CD4-positive, alpha-beta T cell (primary cell): Measurements from ENCODE around the gene GNE. TPM values are rescaled to one million over a fixed set of nuclear protein-coding genes. Genes with fewer than 3 reads are reported as not detected.

Experiments
- ATAC-seq: fragments of 200-7000 bp; cut with Tn5 transposase; one replicate; pipeline ENCODE4 v1.10.0; 2022; ENCODE audit warnings: mild to moderate bottlenecking; ENCODE audit not compliant: poor library complexity
- CTCF ChIA-PET: fragments of 350-600 bp; sonication (Branson Sonifier 250); formaldehyde crosslinking; loops from one replicate; lab custom pipeline; 2021; ENCODE audit warnings: antibody characterized with exemption, inconsistent platforms; lab: Charles Lee
- POLR2A ChIA-PET: fragments of 350-600 bp; sonication (Branson Sonifier 250); formaldehyde crosslinking; loops from one replicate; lab custom pipeline; 2021; ENCODE audit warnings: antibody characterized with exemption, inconsistent platforms; lab: Charles Lee
- DNase-seq, 14 experiments: peaks; one replicate each; pipeline ENCODE4 v3.0.0-alpha.2; 2013 to 2020; ENCODE audit warnings: mixed read lengths in 2 of 14
- H3K27ac ChIP-seq, 2 donors: one replicate each; pipeline versions ENCODE4 v1.5.1 to v1.7.0; 2013; ENCODE audit warnings: low read length in 2 of 2, low read depth in 1 of 2, mild to moderate bottlenecking in 1 of 2
- H3K27me3 ChIP-seq, 2 experiments: 1 replicate in 1 of 2; 2 replicates in 1 of 2; pipeline versions ENCODE4 v1.6.1 to v1.7.0; 2013; ENCODE audit warnings: low read length in 2 of 2, control low read depth in 1 of 2, mild to moderate bottlenecking in 1 of 2, moderate library complexity in 1 of 2; ENCODE audit not compliant: insufficient read depth in 2 of 2, control insufficient read depth in 1 of 2
- H3K36me3 ChIP-seq: one replicate; pipeline ENCODE4 v1.6.1; 2013; ENCODE audit warnings: low read length, control low read depth; ENCODE audit not compliant: insufficient read depth
- H3K4me1 ChIP-seq: one replicate; pipeline ENCODE4 v1.6.1; 2013; ENCODE audit warnings: low read length, control low read depth; ENCODE audit not compliant: insufficient read depth
- H3K4me3 ChIP-seq: one replicate; pipeline ENCODE4 v1.5.1; 2013; ENCODE audit warnings: mild to moderate bottlenecking, low read length, moderate library complexity
- H3K9me3 ChIP-seq, 2 experiments: 1 replicate in 1 of 2; 2 replicates in 1 of 2; pipeline versions ENCODE4 v1.6.1 to v1.7.0; 2013; ENCODE audit warnings: low read length in 2 of 2, mild to moderate bottlenecking in 2 of 2, control low read depth in 1 of 2, moderate library complexity in 1 of 2; ENCODE audit not compliant: control insufficient read depth in 1 of 2, insufficient read depth in 1 of 2
- H3K27ac Mint-ChIP-seq: one replicate; pipeline ENCODE4 v1.8.0; 2020; ENCODE audit warnings: mixed read lengths
- H3K27me3 Mint-ChIP-seq: one replicate; pipeline ENCODE4 v1.8.0; 2021; ENCODE audit warnings: mixed read lengths
- H3K36me3 Mint-ChIP-seq: one replicate; pipeline ENCODE4 v1.8.0; 2021; ENCODE audit warnings: low read depth, mixed read lengths
- H3K4me1 Mint-ChIP-seq: one replicate; pipeline ENCODE4 v1.8.0; 2021; ENCODE audit warnings: low read depth, mixed read lengths
- H3K4me3 Mint-ChIP-seq: one replicate; pipeline ENCODE4 v1.8.0; 2020; ENCODE audit warnings: mild to moderate bottlenecking, mixed read lengths
- H3K9me3 Mint-ChIP-seq: one replicate; pipeline ENCODE4 v1.8.0; 2020; ENCODE audit warnings: mixed read lengths
- intact Hi-C, 2 experiments: fragments of 100-400 bp; cut with DNase I in 1 of 2; cut with micrococcal nuclease in 1 of 2; formaldehyde crosslinking; loops; one replicate each; pipeline versions ENCODE4 v1.15.1 to v1.9.0; 2023 to 2025; cut with DNase I, micrococcal nuclease
- total RNA-seq, 174 experiments: library from RNA in 2 of 174; stranded (reverse) in 2 of 174; gene quantifications; one replicate each; pipeline ENCODE4 v1.2.3 and lab custom pipeline; 2021 to 2026
- TF ChIP-seq, protein P1 (sequence below): fragments of 200-600 bp; IDR thresholded peaks from one replicate; pipeline ENCODE4 v1.8.0; 2022; ENCODE audit warnings: antibody characterized with exemption, mild to moderate bottlenecking

The GNE gene
- total RNA-seq, 2 experiments from 2014 or later, result 12.5 to 14.6 TPM

DNA sequence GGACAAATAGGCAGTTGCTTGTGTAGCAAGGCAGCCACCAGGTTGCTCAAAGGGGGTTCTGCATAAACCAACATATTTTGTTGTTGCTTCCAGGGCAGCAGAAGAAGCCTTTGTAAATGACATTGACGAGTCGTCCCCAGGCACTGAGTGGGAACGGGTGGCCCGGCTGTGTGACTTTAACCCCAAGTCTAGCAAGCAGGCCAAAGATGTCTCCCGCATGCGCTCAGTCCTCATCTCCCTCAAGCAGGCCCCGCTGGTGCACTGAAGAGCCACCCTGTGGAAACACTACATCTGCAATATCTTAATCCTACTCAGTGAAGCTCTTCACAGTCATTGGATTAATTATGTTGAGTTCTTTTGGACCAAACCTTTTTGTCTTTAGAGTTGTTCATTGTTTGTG lies 46.7 kb downstream of the GNE start:
- CTCF ChIA-PET, result no interaction called here
- H3K27me3 ChIP-seq, result no peaks in the 10 kb centered on the region
- H3K9me3 ChIP-seq, result no peaks in the 10 kb centered on the region
- no peak overlapping the region for H3K4me3 ChIP-seq
- no peaks in the 10 kb centered on the region for H3K9me3 Mint-ChIP-seq
- no peak for ATAC-seq
- DNase-seq, result no peak
- no peak overlapping the region for H3K4me3 Mint-ChIP-seq
- peak overlapping the region; percentile 72 for H3K27ac Mint-ChIP-seq
- H3K27me3 Mint-ChIP-seq, result no peaks in the 10 kb centered on the region
- peaks cover 35% of the 10 kb centered on the region for H3K4me1 ChIP-seq
- H3K4me1 Mint-ChIP-seq, result peaks cover 74% of the 10 kb centered on the region
- POLR2A ChIA-PET, result interaction anchor here (1.5 kb wide), 1 partner anchor 21 kb away, joined by 4 read pairs; the partner anchor contains the start of gene CLTA
- H3K27ac ChIP-seq, result no peak overlapping the region
- peaks cover 79% of the 10 kb centered on the region for H3K36me3 ChIP-seq
- peaks cover 83% of the 10 kb centered on the region for H3K36me3 Mint-ChIP-seq
- intact Hi-C loops, result no loop called here
- TF ChIP-seq, protein P1, sequence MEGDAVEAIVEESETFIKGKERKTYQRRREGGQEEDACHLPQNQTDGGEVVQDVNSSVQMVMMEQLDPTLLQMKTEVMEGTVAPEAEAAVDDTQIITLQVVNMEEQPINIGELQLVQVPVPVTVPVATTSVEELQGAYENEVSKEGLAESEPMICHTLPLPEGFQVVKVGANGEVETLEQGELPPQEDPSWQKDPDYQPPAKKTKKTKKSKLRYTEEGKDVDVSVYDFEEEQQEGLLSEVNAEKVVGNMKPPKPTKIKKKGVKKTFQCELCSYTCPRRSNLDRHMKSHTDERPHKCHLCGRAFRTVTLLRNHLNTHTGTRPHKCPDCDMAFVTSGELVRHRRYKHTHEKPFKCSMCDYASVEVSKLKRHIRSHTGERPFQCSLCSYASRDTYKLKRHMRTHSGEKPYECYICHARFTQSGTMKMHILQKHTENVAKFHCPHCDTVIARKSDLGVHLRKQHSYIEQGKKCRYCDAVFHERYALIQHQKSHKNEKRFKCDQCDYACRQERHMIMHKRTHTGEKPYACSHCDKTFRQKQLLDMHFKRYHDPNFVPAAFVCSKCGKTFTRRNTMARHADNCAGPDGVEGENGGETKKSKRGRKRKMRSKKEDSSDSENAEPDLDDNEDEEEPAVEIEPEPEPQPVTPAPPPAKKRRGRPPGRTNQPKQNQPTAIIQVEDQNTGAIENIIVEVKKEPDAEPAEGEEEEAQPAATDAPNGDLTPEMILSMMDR, result no peak

DNA sequence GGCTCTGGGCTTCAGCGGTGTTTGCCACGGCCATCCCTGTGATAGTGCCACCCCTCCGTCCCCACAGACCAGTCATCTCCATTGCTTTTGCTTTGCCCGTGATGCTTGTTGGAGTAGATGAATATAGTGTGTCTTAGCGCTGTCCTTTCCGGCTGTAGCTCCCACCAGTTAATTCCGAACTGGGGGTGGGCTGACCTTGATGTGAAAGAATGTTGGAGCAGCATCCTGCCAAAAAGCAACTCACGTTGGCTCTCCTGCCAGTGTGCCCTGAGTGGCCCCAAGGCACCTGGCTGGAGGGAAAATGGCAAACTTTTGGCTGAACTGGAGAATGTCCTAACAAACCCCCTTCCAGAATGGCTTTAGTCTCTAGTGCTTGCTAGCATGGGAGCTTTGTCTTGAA lies 47.5 kb downstream of the GNE start:
- Histone ChIP-seq H3K27ac (no peak overlapping the region), H3K4me3 (no peak overlapping the region), H3K27me3 (no peaks in the 10 kb centered on the region), H3K9me3 (no peaks in the 10 kb centered on the region), H3K4me1 (peaks cover 35% of the 10 kb centered on the region), H3K36me3 (peaks cover 86% of the 10 kb centered on the region)
- TF ChIP-seq, protein P1, result no peak
- Mint-ChIP-seq H3K9me3 (no peaks in the 10 kb centered on the region), H3K4me3 (no peak overlapping the region), H3K27me3 (no peaks in the 10 kb centered on the region), H3K4me1 (peaks cover 72% of the 10 kb centered on the region), H3K36me3 (peaks cover 84% of the 10 kb centered on the region), H3K27ac (peak overlapping the region; percentile 72)
- DNase-seq (no peak), ATAC-seq (no peak)
- ChIA-PET CTCF (no interaction called here), POLR2A (interaction anchor here (1.0 kb wide), 1 partner anchor 19 kb away, joined by 3 read pairs; the partner anchor contains the start of gene CLTA)
- intact Hi-C loops, result no loop called here

- no peak overlapping the region for H3K4me3 Mint-ChIP-seq
- CTCF ChIA-PET, result no interaction called here
Measured at GRCh38 chr9:36208521-36209253, 49.6 kb downstream of the GNE start.

More at GRCh38 chr9:36208521-36209253, 49.6 kb downstream of the GNE start:
- DNase-seq, result no peak
- H3K36me3 Mint-ChIP-seq, result peaks cover 100% of the 10 kb centered on the region
- Histone ChIP-seq H3K27me3 (no peaks in the 10 kb centered on the region), H3K9me3 (no peaks in the 10 kb centered on the region), H3K36me3 (peaks cover 97% of the 10 kb centered on the region), H3K4me1 (peaks cover 35% of the 10 kb centered on the region), H3K4me3 (no peak overlapping the region), H3K27ac (no peak overlapping the region)
- intact Hi-C loops, result no loop called here
- TF ChIP-seq, protein P1, result no peak
- no peaks in the 10 kb centered on the region for H3K9me3 Mint-ChIP-seq
- peaks cover 57% of the 10 kb centered on the region for H3K4me1 Mint-ChIP-seq
- POLR2A ChIA-PET, result no interaction called here
- H3K27me3 Mint-ChIP-seq, result no peaks in the 10 kb centered on the region
- H3K27ac Mint-ChIP-seq, result peak overlapping the region; percentile 72
- ATAC-seq, result no peak
